ENCODE measurements around the gene CXCL3.

DNA sequence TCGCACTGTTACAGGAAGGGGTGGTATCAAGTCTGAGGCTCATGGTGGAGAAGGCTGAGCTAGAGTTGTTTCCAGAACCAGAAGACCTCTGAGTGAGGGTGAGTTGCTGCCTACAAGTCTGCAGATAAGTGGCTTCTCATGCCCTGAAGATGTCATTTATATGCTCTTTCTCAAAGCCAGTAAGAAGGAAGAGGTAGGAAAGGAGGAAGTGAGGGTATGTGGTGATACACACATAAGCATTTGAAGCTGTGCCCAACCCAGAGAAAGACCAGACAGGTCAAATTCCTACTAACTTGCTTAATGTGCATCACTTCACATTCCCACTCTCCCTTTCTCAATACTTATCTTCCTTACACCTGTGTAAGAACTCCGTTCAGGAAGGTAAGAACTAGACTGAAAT, 50.4 kb downstream of the CXCL3 start, which contains the start of gene PPBP:
- TF ChIP-seq ZBTB7A (IDR thresholded peaks at IDR 0.05; ENCODE audit: low read depth) = no peak
- no peak for TF ChIP-seq CREB1 (IDR thresholded peaks at IDR 0.05; ENCODE audit: low read depth)
- no peak for TF ChIP-seq CEBPB (IDR thresholded peaks at IDR 0.05)
- TF ChIP-seq TEAD4 (IDR thresholded peaks at IDR 0.05) = no peak
- TF ChIP-seq EGR1 (IDR thresholded peaks at IDR 0.05) = no peak
- TF ChIP-seq MAX (IDR thresholded peaks at IDR 0.05) = no peak
- TF ChIP-seq EP300 (IDR thresholded peaks at IDR 0.05; ENCODE audit: borderline replicate concordance) = no peak
